Measurements from ENCODE around the gene OLFML2B.

OLFML2B gene

GRCh38 chr1:162010175-162010506 is 13.5 kb downstream of the OLFML2B start:
- TF ChIP-seq TAF1 (IDR thresholded peaks at IDR 0.05; ENCODE audit: borderline replicate concordance, insufficient read depth, low read length) (no peak), POLR2AphosphoS5 (IDR thresholded peaks at IDR 0.05; ENCODE audit: low read depth, low read length) (no peak)

GRCh38 chr1:162009501-162010174 is 14.0 kb downstream of the OLFML2B start:
- TF ChIP-seq FOXP2 (optimal IDR thresholded peaks at IDR 0.05; ENCODE audit: borderline replicate concordance, extremely low read depth, extremely low read length, insufficient read depth), result no peak
- TF ChIP-seq SIN3A (IDR thresholded peaks at IDR 0.05; ENCODE audit: borderline replicate concordance, insufficient read depth, low read length), result no peak

- TF ChIP-seq SIN3A (IDR thresholded peaks at IDR 0.05; ENCODE audit: borderline replicate concordance, insufficient read depth, low read length) (no peak), POLR2AphosphoS5 (IDR thresholded peaks at IDR 0.05; ENCODE audit: low read depth, low read length) (no peak), TAF1 (IDR thresholded peaks at IDR 0.05; ENCODE audit: borderline replicate concordance, insufficient read depth, low read length) (no peak), FOXP2 (optimal IDR thresholded peaks at IDR 0.05; ENCODE audit: borderline replicate concordance, extremely low read depth, extremely low read length, insufficient read depth) (no peak), REST (IDR thresholded peaks at IDR 0.05; ENCODE audit: insufficient read depth in 1 of 2, low read depth in 2 of 2, low read length in 2 of 2) (no peak)
Observed at GRCh38 chr1:162008799-162009198, 14.9 kb downstream of the OLFML2B start.

GRCh38 chr1:162007466-162007865 is 16.2 kb downstream of the OLFML2B start:
- TF ChIP-seq REST (IDR thresholded peaks at IDR 0.05; ENCODE audit: insufficient read depth in 1 of 2, low read depth in 2 of 2, low read length in 2 of 2), result no peak
- no peak for TF ChIP-seq TAF1 (IDR thresholded peaks at IDR 0.05; ENCODE audit: borderline replicate concordance, insufficient read depth, low read length)
- TF ChIP-seq SIN3A (IDR thresholded peaks at IDR 0.05; ENCODE audit: borderline replicate concordance, insufficient read depth, low read length), result no peak

- no peak for TF ChIP-seq SIN3A (IDR thresholded peaks at IDR 0.05; ENCODE audit: borderline replicate concordance, insufficient read depth, low read length)
- no peak for TF ChIP-seq POLR2AphosphoS5 (IDR thresholded peaks at IDR 0.05; ENCODE audit: low read depth, low read length)
- no peak for TF ChIP-seq TAF1 (IDR thresholded peaks at IDR 0.05; ENCODE audit: borderline replicate concordance, insufficient read depth, low read length)
- TF ChIP-seq FOXP2 (optimal IDR thresholded peaks at IDR 0.05; ENCODE audit: borderline replicate concordance, extremely low read depth, extremely low read length, insufficient read depth), result no peak
- TF ChIP-seq REST (IDR thresholded peaks at IDR 0.05; ENCODE audit: insufficient read depth in 1 of 2, low read depth in 2 of 2, low read length in 2 of 2), result no peak
Observed at GRCh38 chr1:162006081-162006480, 17.6 kb downstream of the OLFML2B start.

- TF ChIP-seq FOXP2 (optimal IDR thresholded peaks at IDR 0.05; ENCODE audit: borderline replicate concordance, extremely low read depth, extremely low read length, insufficient read depth) (no peak), TAF1 (IDR thresholded peaks at IDR 0.05; ENCODE audit: borderline replicate concordance, insufficient read depth, low read length) (no peak), POLR2AphosphoS5 (IDR thresholded peaks at IDR 0.05; ENCODE audit: low read depth, low read length) (no peak), REST (IDR thresholded peaks at IDR 0.05; ENCODE audit: insufficient read depth in 1 of 2, low read depth in 2 of 2, low read length in 2 of 2) (no peak)
Observed at GRCh38 chr1:162004441-162004950, 19.2 kb downstream of the OLFML2B start.
